ENCODE measurements around the gene MSANTD2.
"Not testable (repeated sequence)": the region's sequence is repeated elsewhere in the genome, so short reads cannot be mapped to it uniquely, and the experiment has no call there.

Gene MSANTD2

GRCh38 chr11:124770959-124771358 lies 29.2 kb downstream of the MSANTD2 start:
- DNase-seq (ENCODE audit: low spot score), result not testable (repeated sequence)

- DNase-seq (ENCODE audit: low spot score), result no peak
Observed at GRCh38 chr11:124769806-124770774, 30.1 kb downstream of the MSANTD2 start.

GRCh38 chr11:124768914-124769313 lies 31.3 kb downstream of the MSANTD2 start:
- no peak for DNase-seq (ENCODE audit: low spot score)

- DNase-seq (ENCODE audit: low spot score), result no peak
Observed at GRCh38 chr11:124766156-124766555, 34.0 kb downstream of the MSANTD2 start.

GRCh38 chr11:124763156-124763947 lies 36.9 kb downstream of the MSANTD2 start:
- DNase-seq (ENCODE audit: low spot score), result peak; percentile 80

- DNase-seq (ENCODE audit: low spot score), result no peak
Observed at GRCh38 chr11:124762624-124763155, 37.5 kb downstream of the MSANTD2 start.

GRCh38 chr11:124762105-124762623 lies 38.0 kb downstream of the MSANTD2 start, which contains the start of gene ESAM:
Gene ESAM, minus strand, starts transcription at chr11:124762290. Its CDS starts 136 bp downstream, at chr11:124762154.
- peak; percentile 64 for DNase-seq (ENCODE audit: low spot score)

GRCh38 chr11:124761301-124762104 lies 38.7 kb downstream of the MSANTD2 start:
- DNase-seq (ENCODE audit: low spot score), result no peak

GRCh38 chr11:124760806-124761205 lies 39.4 kb downstream of the MSANTD2 start:
- DNase-seq (ENCODE audit: low spot score), result no peak

- DNase-seq (ENCODE audit: low spot score), result no peak
Observed at GRCh38 chr11:124760205-124760652, 40.0 kb downstream of the MSANTD2 start.

GRCh38 chr11:124759266-124760204 lies 40.7 kb downstream of the MSANTD2 start:
- no peak for DNase-seq (ENCODE audit: low spot score)

- DNase-seq (ENCODE audit: low spot score), result peak; percentile 67
Observed at GRCh38 chr11:124758355-124759265, 41.6 kb downstream of the MSANTD2 start.

- no peak for DNase-seq (ENCODE audit: low spot score)
Observed at GRCh38 chr11:124757320-124757719, 42.9 kb downstream of the MSANTD2 start.

- no peak for DNase-seq (ENCODE audit: low spot score)
Observed at GRCh38 chr11:124756753-124757227, 43.4 kb downstream of the MSANTD2 start.

- DNase-seq (ENCODE audit: low spot score), result no peak
Observed at GRCh38 chr11:124756033-124756752, 44.0 kb downstream of the MSANTD2 start.

- DNase-seq (ENCODE audit: low spot score), result no peak
Observed at GRCh38 chr11:124754710-124755109, 45.5 kb downstream of the MSANTD2 start.

GRCh38 chr11:124754309-124754708 lies 45.9 kb downstream of the MSANTD2 start:
- DNase-seq (ENCODE audit: low spot score), result no peak

GRCh38 chr11:124753624-124754023 lies 46.6 kb downstream of the MSANTD2 start:
- DNase-seq (ENCODE audit: low spot score), result no peak
